GM10248 (cell line): ENCODE data around the gene PRTFDC1.

Experiments used
- CTCF ChIA-PET: fragments of 300-600 bp; sonication (Branson Sonifier 250); formaldehyde crosslinking; extraction: SDS; loops from one replicate; lab custom pipeline; 2021; ENCODE audit warnings: antibody characterized with exemption; lab: Yijun Ruan, JAX
- POLR2A ChIA-PET: fragments of 350-650 bp; sonication (Branson Sonifier 250); formaldehyde crosslinking; extraction: SDS; loops from one replicate; lab custom pipeline; 2020; ENCODE audit warnings: antibody characterized with exemption; lab: Yijun Ruan, JAX
- DNase-seq: peaks from one replicate; pipeline ENCODE4 v3.0.0; 2012; ENCODE audit errors: extremely low spot score
- TF ChIP-seq, protein P1 (sequence below): IDR thresholded peaks from 2 replicates; pipeline ENCODE4 v1.5.1; 2012; ENCODE audit warnings: mild to moderate bottlenecking, low read depth; ENCODE audit errors: extremely low read depth, missing control alignments, control extremely low read depth

Gene PRTFDC1

DNA sequence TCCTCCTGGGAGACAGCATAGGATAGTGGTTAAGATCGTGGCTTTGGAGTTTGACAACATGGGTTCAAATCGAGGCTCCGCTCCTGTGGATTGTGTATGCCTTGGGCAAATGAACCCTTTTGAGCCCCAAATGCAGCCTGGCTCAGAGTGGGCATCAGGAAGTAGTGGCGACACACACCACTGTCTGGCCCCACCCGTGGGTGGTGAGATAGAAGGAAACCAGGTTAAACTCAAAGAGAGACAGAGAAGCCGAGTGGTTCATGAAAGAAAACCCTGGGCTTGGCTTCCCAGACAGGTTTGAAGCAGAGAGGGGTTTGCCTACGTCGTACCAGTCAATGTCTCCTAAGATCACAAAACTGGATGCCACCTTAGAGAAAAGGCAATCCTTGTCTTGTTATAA lies 57.7 kb downstream of the PRTFDC1 start:
- DNase-seq = no peak
- TF ChIP-seq, protein P1, sequence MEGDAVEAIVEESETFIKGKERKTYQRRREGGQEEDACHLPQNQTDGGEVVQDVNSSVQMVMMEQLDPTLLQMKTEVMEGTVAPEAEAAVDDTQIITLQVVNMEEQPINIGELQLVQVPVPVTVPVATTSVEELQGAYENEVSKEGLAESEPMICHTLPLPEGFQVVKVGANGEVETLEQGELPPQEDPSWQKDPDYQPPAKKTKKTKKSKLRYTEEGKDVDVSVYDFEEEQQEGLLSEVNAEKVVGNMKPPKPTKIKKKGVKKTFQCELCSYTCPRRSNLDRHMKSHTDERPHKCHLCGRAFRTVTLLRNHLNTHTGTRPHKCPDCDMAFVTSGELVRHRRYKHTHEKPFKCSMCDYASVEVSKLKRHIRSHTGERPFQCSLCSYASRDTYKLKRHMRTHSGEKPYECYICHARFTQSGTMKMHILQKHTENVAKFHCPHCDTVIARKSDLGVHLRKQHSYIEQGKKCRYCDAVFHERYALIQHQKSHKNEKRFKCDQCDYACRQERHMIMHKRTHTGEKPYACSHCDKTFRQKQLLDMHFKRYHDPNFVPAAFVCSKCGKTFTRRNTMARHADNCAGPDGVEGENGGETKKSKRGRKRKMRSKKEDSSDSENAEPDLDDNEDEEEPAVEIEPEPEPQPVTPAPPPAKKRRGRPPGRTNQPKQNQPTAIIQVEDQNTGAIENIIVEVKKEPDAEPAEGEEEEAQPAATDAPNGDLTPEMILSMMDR = no peak
- ChIA-PET POLR2A (no interaction called here), CTCF (interaction anchor here (1.7 kb wide), 2 partner anchors 8 to 10 kb away, joined by 3 to 5 read pairs; no protein-coding TSS in a partner anchor)

DNA sequence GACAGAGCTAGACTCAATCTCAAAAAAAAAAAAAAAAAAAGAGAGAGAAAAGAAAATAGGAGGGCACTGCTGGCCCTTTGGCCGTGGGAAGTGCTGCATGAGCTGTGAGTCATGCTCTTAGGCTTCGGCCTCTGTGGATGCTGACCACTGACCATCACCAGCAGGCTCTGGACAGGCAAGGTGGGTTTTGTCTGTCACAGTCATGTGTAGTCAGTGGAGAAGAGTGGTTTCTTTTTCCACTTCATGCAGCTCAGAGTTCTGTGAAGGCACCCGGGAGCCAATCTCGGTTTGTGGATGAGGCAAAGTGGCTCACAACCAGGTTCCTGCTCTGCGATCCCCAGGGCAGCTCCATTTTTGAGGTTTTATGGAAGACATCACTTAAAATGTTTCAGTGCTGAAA lies 58.1 kb downstream of the PRTFDC1 start:
- no peak for DNase-seq
- ChIA-PET POLR2A (interaction anchor here (0.7 kb wide), 1 partner anchor 248 kb away, joined by 6 read pairs; no protein-coding TSS in a partner anchor), CTCF (interaction anchor here (1.7 kb wide), 2 partner anchors 9 to 10 kb away, joined by 3 to 5 read pairs; no protein-coding TSS in a partner anchor)
- TF ChIP-seq, protein P1 = no peak

DNA sequence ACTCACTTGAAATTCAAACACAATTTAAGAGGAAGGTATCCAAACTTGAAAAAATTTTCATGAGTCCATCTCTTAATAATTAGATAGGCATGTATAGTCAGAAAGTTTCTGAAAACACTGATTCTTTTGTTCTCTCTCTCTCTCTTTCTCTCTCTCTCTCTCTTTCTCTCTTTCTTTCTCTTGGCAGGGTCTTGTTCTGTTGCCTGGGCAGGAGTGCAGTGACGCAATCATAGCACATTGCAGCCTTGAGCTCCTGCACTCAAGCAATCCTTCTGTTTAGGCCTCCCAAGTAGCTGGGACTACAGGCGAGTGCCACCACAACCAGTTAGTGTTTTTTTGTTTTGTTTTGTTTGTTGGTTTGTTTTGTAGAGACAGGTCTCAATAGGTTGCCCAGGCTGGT lies 59.3 kb downstream of the PRTFDC1 start:
- CTCF ChIA-PET = interaction anchor here (0.8 to 1.7 kb wide), 2 partner anchors 10 to 52 kb away, joined by 3 read pairs; no protein-coding TSS in a partner anchor
- TF ChIP-seq, protein P1 = no peak
- DNase-seq = no peak
- POLR2A ChIA-PET = no interaction called here

DNA sequence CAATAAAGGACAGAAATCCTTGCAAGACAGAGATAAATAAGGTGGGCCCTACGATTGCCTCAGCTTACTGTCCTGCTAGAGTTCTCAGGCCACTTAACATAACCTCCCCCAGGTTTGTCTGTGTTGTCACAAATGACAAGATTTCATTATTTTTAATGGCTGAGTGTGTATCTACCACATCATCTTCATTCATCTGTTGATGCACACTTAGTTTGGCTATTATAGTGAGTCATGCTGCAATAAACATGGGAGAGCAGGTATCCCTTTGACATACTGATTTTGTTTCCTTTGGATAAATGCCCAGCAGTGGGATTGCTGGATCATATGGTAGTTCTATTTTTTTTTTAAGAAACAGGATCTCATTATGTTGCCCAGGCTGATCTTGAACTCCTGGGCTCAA lies 60.6 kb downstream of the PRTFDC1 start:
- ChIA-PET CTCF (interaction anchor here (1.2 kb wide), 1 partner anchor 39 kb away, joined by 4 read pairs; no protein-coding TSS in a partner anchor), POLR2A (no interaction called here)
- DNase-seq = no peak

DNA sequence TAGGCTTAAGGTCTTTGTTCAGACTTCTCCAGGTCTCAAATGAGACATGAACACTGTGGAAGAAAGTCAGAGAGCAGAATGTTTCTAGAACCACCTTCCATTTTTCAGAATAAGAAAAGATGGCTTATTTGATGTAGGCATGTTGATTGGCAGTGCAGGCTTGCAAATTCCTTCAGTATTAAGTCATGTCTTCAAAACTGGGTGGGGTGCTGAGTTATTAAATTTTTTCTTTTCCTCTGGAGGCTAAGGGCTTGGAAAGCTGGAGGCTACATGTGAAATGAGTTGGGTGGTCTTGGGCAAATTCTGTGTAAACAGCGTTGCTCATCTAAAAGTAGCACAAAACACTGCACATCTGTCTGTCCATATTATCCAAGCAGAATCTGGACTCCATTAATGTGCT lies 62.8 kb downstream of the PRTFDC1 start:
- ChIA-PET POLR2A (no interaction called here), CTCF (interaction anchor here (1.0 to 2.6 kb wide), 3 partner anchors 11 to 40 kb away, joined by 3 to 7 read pairs (median 3); no protein-coding TSS in a partner anchor)
- TF ChIP-seq, protein P1 = no peak
- DNase-seq = no peak

More for the DNA sequence above, 60.6 kb downstream of the PRTFDC1 start:
- TF ChIP-seq, protein P1 = no peak

DNA sequence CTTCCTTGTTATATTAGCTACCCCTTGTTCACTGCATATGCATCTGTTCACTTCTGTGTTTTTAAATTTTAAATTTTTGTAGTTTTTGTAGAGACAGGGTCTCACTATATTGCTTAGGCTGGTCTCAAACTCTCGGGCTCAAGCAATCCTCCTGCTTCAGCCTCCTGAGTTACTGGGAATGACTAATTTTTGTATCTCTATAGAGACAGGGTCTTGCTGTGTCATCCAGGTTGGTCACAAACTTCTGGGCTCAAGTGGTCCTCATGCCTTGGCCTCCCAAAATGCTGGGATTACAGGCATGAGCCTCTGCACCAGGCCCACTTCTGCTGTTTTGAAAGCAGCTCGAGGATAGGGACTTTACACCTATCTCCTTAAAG lies 64.6 kb downstream of the PRTFDC1 start:
- CTCF ChIA-PET = interaction anchor here (1.8 kb wide), 1 partner anchor 12 kb away, joined by 5 read pairs; no protein-coding TSS in a partner anchor
- POLR2A ChIA-PET = no interaction called here
- TF ChIP-seq, protein P1 = no peak
- no peak for DNase-seq
